Measurements from ENCODE around the gene CHRNA4.

The CHRNA4 gene

GRCh38 chr20:63360850-63361518 is at the start of gene CHRNA4:
Gene CHRNA4, minus strand, starts transcription at chr20:63361349. Its CDS starts 184 bp downstream, at chr20:63361165.
- no peak for DNase-seq

- no peak for DNase-seq
These were observed 48.8 kb upstream of the CHRNA4 start for GRCh38 chr20:63409834-63410435.

- DNase-seq, result no peak
These were observed 48.1 kb upstream of the CHRNA4 start for GRCh38 chr20:63409066-63409833.

GRCh38 chr20:63408684-63409046 is 47.5 kb upstream of the CHRNA4 start:
- DNase-seq, result no peak

GRCh38 chr20:63407928-63408683 is 47.0 kb upstream of the CHRNA4 start:
- DNase-seq, result no peak

GRCh38 chr20:63406617-63407245 is 45.6 kb upstream of the CHRNA4 start:
- DNase-seq, result no peak

GRCh38 chr20:63406011-63406410 is 44.9 kb upstream of the CHRNA4 start:
- no peak for DNase-seq

- DNase-seq, result no peak
These were observed 44.1 kb upstream of the CHRNA4 start for GRCh38 chr20:63405102-63405730.

- DNase-seq, result no peak
These were observed 43.3 kb upstream of the CHRNA4 start for GRCh38 chr20:63404129-63405085.

- no peak for DNase-seq
These were observed 42.4 kb upstream of the CHRNA4 start for GRCh38 chr20:63403403-63404105.

- no peak for DNase-seq
These were observed 41.7 kb upstream of the CHRNA4 start for GRCh38 chr20:63402860-63403220.

GRCh38 chr20:63402181-63402859 is 41.2 kb upstream of the CHRNA4 start:
- no peak for DNase-seq

GRCh38 chr20:63401384-63402110 is 40.4 kb upstream of the CHRNA4 start:
- DNase-seq, result no peak

GRCh38 chr20:63400486-63401210 is 39.5 kb upstream of the CHRNA4 start:
- DNase-seq, result no peak

- DNase-seq, result no peak
These were observed 38.6 kb upstream of the CHRNA4 start for GRCh38 chr20:63399596-63400375.

- DNase-seq, result no peak
These were observed 37.8 kb upstream of the CHRNA4 start for GRCh38 chr20:63398744-63399514.

- no peak for DNase-seq
These were observed 36.8 kb upstream of the CHRNA4 start for GRCh38 chr20:63397946-63398450.
